AG04450 (cell line): Measurements from ENCODE around the gene KLHL25. TPM values are rescaled to one million over a fixed set of nuclear protein-coding genes. Genes with fewer than 3 reads are reported as not detected.

ENCODE experiments used
- CTCF ChIA-PET: fragments of 300-600, 350-600 bp; formaldehyde crosslinking; extraction: SDS; loops from one replicate; lab custom pipeline; 2022; ENCODE audit warnings: antibody characterized with exemption, inconsistent platforms; lab: Charles Lee
- POLR2A ChIA-PET: fragments of 350-600 bp; formaldehyde crosslinking; extraction: SDS; loops from one replicate; lab custom pipeline; 2021; ENCODE audit warnings: antibody characterized with exemption, inconsistent platforms; lab: Yijun Ruan, JAX
- DNase-seq: peaks from one replicate; pipeline ENCODE4 v3.0.0-alpha.2; 2011; ENCODE audit warnings: low read depth, low spot score
- H3K27ac ChIP-seq: one replicate; pipeline ENCODE4 v1.5.1; 2012; ENCODE audit warnings: low read depth, low read length, control low read depth
- H3K27me3 ChIP-seq: one replicate; pipeline ENCODE4 v1.6.0; 2012; ENCODE audit warnings: low read length; ENCODE audit not compliant: control insufficient read depth, insufficient read depth
- H3K4me3 ChIP-seq: 2 replicates; pipeline ENCODE4 v1.5.1; 2011; ENCODE audit warnings: mild to moderate bottlenecking, low read depth, low read length, control low read depth
- H3K9me3 ChIP-seq: 2 replicates; pipeline ENCODE4 v1.5.1; 2012; ENCODE audit warnings: low read length; ENCODE audit not compliant: control insufficient read depth, insufficient read depth
- polyA minus RNA-seq: library from RNA; depleted of rRNA, polyadenylated mRNA; stranded (reverse); fragments of >200 nt; gene quantifications from 2 replicates; pipeline ENCODE4 v1.2.3, GENCODE V29; 2011; rRNA and poly(A)+ RNA removed
- polyA plus RNA-seq: library from polyadenylated mRNA; depleted of rRNA; stranded (reverse); fragments of >200 nt; gene quantifications from 2 replicates; pipeline ENCODE4 v1.2.3, GENCODE V29; 2011; rRNA removed
- TF ChIP-seq, protein P1 (sequence below): IDR thresholded peaks from 2 replicates; pipeline ENCODE4 v1.5.1; 2011; ENCODE audit warnings: low read depth, low read length, control low read depth, inconsistent platforms

KLHL25 gene, protein sequence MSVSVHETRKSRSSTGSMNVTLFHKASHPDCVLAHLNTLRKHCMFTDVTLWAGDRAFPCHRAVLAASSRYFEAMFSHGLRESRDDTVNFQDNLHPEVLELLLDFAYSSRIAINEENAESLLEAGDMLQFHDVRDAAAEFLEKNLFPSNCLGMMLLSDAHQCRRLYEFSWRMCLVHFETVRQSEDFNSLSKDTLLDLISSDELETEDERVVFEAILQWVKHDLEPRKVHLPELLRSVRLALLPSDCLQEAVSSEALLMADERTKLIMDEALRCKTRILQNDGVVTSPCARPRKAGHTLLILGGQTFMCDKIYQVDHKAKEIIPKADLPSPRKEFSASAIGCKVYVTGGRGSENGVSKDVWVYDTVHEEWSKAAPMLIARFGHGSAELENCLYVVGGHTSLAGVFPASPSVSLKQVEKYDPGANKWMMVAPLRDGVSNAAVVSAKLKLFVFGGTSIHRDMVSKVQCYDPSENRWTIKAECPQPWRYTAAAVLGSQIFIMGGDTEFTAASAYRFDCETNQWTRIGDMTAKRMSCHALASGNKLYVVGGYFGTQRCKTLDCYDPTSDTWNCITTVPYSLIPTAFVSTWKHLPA
- polyA plus RNA-seq, result 2.9 and 3.5 TPM in 2 replicates
- polyA minus RNA-seq, result 3.3 and 3.8 TPM in 2 replicates

DNA sequence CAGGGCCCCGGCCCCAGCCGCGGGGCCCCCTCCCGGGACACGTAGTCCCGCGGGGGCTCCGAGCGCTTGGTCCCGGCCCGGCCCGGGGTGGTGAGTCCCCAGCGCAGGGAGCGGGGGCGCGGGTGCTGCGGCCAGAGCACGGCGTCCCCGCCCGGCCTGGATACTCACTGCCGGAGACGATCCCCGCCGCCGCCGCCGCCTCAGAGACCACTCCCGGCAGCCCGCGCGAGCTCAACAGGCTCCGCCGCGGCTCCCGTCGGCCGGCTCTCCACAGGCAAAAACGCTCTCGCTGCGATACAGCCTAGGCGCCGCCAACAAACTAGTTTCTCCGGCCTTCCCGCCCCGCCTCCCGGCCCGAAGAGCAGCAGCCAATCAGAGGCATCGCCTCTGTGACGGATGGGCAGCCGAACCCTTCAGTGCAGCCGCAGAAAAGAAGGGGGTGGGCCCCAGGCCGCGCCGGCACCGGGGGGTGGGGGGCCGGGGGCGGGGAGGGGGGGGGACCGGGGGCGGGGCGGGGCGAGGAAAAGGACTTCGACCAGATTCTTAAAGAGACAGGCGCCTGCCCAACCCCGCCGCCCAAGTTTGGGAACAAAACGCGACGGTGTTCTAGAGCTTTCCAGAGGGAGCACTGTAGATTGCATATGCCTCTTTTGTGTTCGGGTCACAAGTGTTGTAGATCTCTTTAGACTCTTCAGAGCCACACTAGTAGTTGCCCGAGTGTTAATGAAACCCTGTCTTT lies at the start of gene KLHL25:
KLHL25 (minus strand) TSS at position 328 of the 739 bp plus-strand sequence. CDS start 25,115 bp downstream, outside the sequence.
- H3K9me3 ChIP-seq, result no peaks in the 10 kb centered on the region; the same call in 1 of the 2 replicates
- ChIA-PET POLR2A (interaction anchor here (0.6 to 1.4 kb wide), 2 partner anchors 9 to 13 kb away, joined by 3 to 5 read pairs; no protein-coding TSS in a partner anchor), CTCF (interaction anchor here (1.2 kb wide), 1 partner anchor 40 kb away, joined by 3 read pairs; no protein-coding TSS in a partner anchor)
- peak within 1 kb of the TSS; percentile 80 for H3K4me3 ChIP-seq
- TF ChIP-seq, protein P1, sequence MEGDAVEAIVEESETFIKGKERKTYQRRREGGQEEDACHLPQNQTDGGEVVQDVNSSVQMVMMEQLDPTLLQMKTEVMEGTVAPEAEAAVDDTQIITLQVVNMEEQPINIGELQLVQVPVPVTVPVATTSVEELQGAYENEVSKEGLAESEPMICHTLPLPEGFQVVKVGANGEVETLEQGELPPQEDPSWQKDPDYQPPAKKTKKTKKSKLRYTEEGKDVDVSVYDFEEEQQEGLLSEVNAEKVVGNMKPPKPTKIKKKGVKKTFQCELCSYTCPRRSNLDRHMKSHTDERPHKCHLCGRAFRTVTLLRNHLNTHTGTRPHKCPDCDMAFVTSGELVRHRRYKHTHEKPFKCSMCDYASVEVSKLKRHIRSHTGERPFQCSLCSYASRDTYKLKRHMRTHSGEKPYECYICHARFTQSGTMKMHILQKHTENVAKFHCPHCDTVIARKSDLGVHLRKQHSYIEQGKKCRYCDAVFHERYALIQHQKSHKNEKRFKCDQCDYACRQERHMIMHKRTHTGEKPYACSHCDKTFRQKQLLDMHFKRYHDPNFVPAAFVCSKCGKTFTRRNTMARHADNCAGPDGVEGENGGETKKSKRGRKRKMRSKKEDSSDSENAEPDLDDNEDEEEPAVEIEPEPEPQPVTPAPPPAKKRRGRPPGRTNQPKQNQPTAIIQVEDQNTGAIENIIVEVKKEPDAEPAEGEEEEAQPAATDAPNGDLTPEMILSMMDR, result no peak
- no peaks in the 10 kb centered on the region for H3K27me3 ChIP-seq
- peak within 1 kb of the TSS; percentile 47 for H3K27ac ChIP-seq
- DNase-seq, result peak; percentile 80

DNA sequence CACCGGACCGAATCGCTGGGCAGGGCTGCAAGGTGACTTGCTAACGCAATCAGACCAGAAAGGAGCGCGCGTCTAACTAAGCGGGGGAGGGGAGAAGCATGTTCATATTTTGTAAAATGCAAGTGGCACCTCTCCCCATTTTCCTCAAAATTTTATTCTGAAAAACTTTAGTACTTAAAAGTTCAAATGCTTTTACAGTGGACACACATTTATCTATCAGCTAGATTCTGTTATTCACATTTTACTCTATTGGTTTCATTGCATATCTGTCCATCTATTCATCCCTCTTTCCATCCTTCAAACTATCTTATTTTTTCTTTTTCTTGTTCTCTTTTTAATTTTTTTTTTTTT lies 46.1 kb upstream of the KLHL25 start:
- no peak overlapping the region for H3K27ac ChIP-seq
- no peaks in the 10 kb centered on the region for H3K9me3 ChIP-seq
- peak overlapping the region; percentile 59; the same call in 1 of the 2 replicates for H3K4me3 ChIP-seq
- TF ChIP-seq, protein P1, result no peak
- DNase-seq, result no peak
- ChIA-PET POLR2A (no interaction called here), CTCF (interaction anchor here (0.6 to 4.4 kb wide), 27 partner anchors 10 to 1032 kb away, joined by 3 to 78 read pairs (median 5); no protein-coding TSS in a partner anchor)
- H3K27me3 ChIP-seq, result peaks cover 10% of the 10 kb centered on the region

DNA sequence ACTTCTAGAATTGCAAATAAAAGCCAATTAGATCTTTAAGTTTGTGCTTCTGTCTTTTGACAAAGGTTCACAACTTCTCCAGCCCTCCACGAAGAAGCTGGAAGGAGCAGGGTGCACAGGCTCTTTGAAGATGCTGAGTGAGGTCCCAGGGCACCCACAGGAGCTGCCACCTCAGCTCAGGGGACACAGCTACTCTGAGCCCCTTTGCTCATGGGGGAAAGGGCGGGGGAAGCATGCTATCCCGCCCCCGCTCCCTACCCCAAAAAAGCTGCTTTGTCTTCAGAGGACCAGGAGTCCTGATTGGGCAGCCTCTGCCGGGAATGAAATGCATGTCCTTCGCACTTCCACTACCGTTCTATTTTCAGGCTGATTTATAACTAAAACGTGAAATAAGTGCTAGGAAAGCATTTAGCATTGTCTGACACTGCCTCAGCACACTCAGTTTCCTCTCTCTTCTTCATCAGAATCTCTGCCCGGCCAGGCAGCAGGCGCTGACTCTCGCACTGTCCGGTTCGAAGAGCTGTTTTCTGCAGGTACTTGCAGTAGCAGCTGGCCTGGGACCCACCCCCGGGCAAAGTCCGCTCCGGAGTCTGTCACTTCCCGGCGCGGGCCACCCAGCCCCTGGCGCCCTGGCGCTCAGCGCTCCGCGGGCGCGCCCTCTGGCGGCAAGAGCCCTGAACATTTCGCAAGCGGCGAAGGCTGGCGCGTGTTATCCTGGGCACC lies 45.5 kb upstream of the KLHL25 start:
- TF ChIP-seq, protein P1, result peak; percentile 87
- ChIA-PET CTCF (interaction anchor here (0.6 to 4.4 kb wide), 30 partner anchors 9 to 558 kb away, joined by 3 to 78 read pairs (median 5); no protein-coding TSS in a partner anchor), POLR2A (no interaction called here)
- no peaks in the 10 kb centered on the region for H3K9me3 ChIP-seq
- no peak overlapping the region for H3K27ac ChIP-seq
- DNase-seq, result no peak
- peak overlapping the region; percentile 59 for H3K4me3 ChIP-seq
- peaks cover 6% of the 10 kb centered on the region for H3K27me3 ChIP-seq

DNA sequence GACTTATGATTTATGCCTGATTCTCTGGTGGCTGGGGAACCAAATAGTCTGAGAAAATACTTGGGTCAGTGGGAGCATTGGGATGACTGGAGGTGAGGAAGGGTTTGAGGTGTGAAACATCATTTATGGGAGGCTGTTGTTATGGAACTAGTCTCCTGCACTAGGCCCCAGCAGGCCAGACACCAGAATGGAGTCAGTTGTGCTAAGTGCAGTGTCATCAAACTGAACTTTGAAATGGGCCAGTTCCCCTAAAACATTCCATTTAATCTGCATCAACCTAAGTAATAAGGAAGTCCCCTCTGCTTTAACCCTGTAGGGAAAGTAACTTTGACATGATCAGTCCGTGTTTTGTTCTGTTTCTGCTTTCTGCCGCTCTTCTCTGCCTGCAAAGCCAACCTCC lies 44.9 kb upstream of the KLHL25 start:
- ChIA-PET CTCF (interaction anchor here (0.6 to 4.4 kb wide), 23 partner anchors 9 to 543 kb away, joined by 3 to 78 read pairs (median 5); no protein-coding TSS in a partner anchor), POLR2A (no interaction called here)
- peaks cover 6% of the 10 kb centered on the region for H3K27me3 ChIP-seq
- TF ChIP-seq, protein P1, result no peak
- no peaks in the 10 kb centered on the region for H3K9me3 ChIP-seq
- no peak overlapping the region for H3K27ac ChIP-seq
- H3K4me3 ChIP-seq, result no peak overlapping the region
- DNase-seq, result no peak
